MM.1S (cell line): ENCODE data around the gene TOLLIP.
"Not testable (repeated sequence)": the region's sequence is repeated elsewhere in the genome, so short reads cannot be mapped to it uniquely, and the experiment has no call there.

Experiments
- DNase-seq: peaks from one replicate; pipeline ENCODE4 v3.0.0-alpha.2; 2015
- H2AFZ ChIP-seq: fragments of 300-600 bp; sonication (generic); 2 replicates; pipeline ENCODE4 v1.6.0; 2016; ENCODE audit warnings: antibody characterized with exemption, low read length
- H3F3A ChIP-seq: fragments of 300-600 bp; sonication (generic); 2 replicates; pipeline ENCODE4 v1.6.1; 2016; ENCODE audit warnings: mild to moderate bottlenecking, antibody characterized with exemption, low read length, moderate library complexity, mixed read lengths; ENCODE audit not compliant: insufficient read depth
- H3K27ac ChIP-seq: fragments of 300-600 bp; sonication (generic); 2 replicates; pipeline ENCODE4 v1.5.1; 2016; ENCODE audit warnings: mild to moderate bottlenecking, low read length
- H3K27me3 ChIP-seq: fragments of 300-600 bp; sonication (generic); replicated peaks from 2 replicates; pipeline ENCODE4 v1.6.0; 2016; ENCODE audit warnings: low read length; ENCODE audit not compliant: insufficient read depth
- H3K36me3 ChIP-seq: fragments of 300-600 bp; sonication (generic); replicated peaks from 2 replicates; pipeline ENCODE4 v1.6.1; 2016; ENCODE audit warnings: mild to moderate bottlenecking, low read length, mixed read lengths; ENCODE audit not compliant: insufficient read depth
- H3K4me1 ChIP-seq: fragments of 300-600 bp; sonication (generic); 2 replicates; pipeline ENCODE4 v1.6.1; 2016; ENCODE audit warnings: low read length, mixed read lengths
- H3K4me2 ChIP-seq: fragments of 300-600 bp; sonication (generic); 2 replicates; pipeline ENCODE4 v1.6.0; 2016; ENCODE audit warnings: low read depth, low read length
- H3K4me3 ChIP-seq: fragments of 300-600 bp; sonication (generic); 2 replicates; pipeline ENCODE4 v1.5.1; 2016; ENCODE audit warnings: low read length, mixed read lengths
- H3K79me2 ChIP-seq: fragments of 300-600 bp; sonication (generic); 2 replicates; pipeline ENCODE4 v1.6.1; 2016; ENCODE audit warnings: mixed run types, low read length, mixed read lengths
- H3K9ac ChIP-seq: fragments of 300-600 bp; sonication (generic); 2 replicates; pipeline ENCODE4 v1.6.1; 2016; ENCODE audit warnings: low read length, mixed read lengths
- H3K9me2 ChIP-seq: fragments of 300-600 bp; sonication (generic); replicated peaks from 2 replicates; pipeline ENCODE4 v1.6.1; 2016; ENCODE audit warnings: mild to moderate bottlenecking, low read length, mixed read lengths; ENCODE audit not compliant: insufficient read depth
- H3K9me3 ChIP-seq: fragments of 300-600 bp; sonication (generic); replicated peaks from 2 replicates; pipeline ENCODE4 v1.6.1; 2016; ENCODE audit warnings: mild to moderate bottlenecking, low read length, mixed read lengths; ENCODE audit not compliant: insufficient read depth
- H4K20me1 ChIP-seq: fragments of 300-600 bp; sonication (generic); 2 replicates; pipeline ENCODE4 v1.6.1; 2016; ENCODE audit warnings: mild to moderate bottlenecking, low read length, moderate library complexity, mixed read lengths; ENCODE audit not compliant: insufficient read depth
- CTCF ChIP-seq: fragments of 300-600 bp; sonication (generic); IDR thresholded peaks from 2 replicates; pipeline ENCODE4 v1.5.1; 2016; ENCODE audit warnings: antibody characterized with exemption, low read length, mixed read lengths
- EZH2 ChIP-seq: fragments of 300-600 bp; sonication (generic); optimal IDR thresholded peaks from 2 replicates; pipeline ENCODE3; 2017; ENCODE audit warnings: low read depth, mild to moderate bottlenecking, antibody characterized with exemption, low read length, mixed read lengths
- EZH2phosphoT487 ChIP-seq: fragments of 300-600 bp; sonication (generic); IDR thresholded peaks from 2 replicates; pipeline ENCODE4 v1.6.1; 2018; ENCODE audit warnings: antibody characterized with exemption, low read length

Gene TOLLIP

GRCh38 chr11:1264444-1264843 lies 45.0 kb downstream of the TOLLIP start:
- not testable (repeated sequence) for H3K79me2 ChIP-seq, H3K9me2 ChIP-seq, H3K4me3 ChIP-seq, H3F3A ChIP-seq, H3K36me3 ChIP-seq, H2AFZ ChIP-seq, H3K9ac ChIP-seq, H4K20me1 ChIP-seq, H3K9me3 ChIP-seq, H3K27ac ChIP-seq, H3K4me1 ChIP-seq, H3K27me3 ChIP-seq, H3K4me2 ChIP-seq
- DNase-seq, result peak; percentile 66
- peak; percentile 36 for TF ChIP-seq CTCF

- 0 out of 2 replicates have a peak, but pooled peaks cover under 1% of the 10 kb centered on the region for H3K27me3 ChIP-seq
- H3K4me2 ChIP-seq, result peak overlapping the region; percentile 92
- no peaks in the 10 kb centered on the region for H4K20me1 ChIP-seq
- peak overlapping the region; percentile 61 for H2AFZ ChIP-seq
- peaks cover 7% of the 10 kb centered on the region; the same call in 1 of the 2 replicates for H3K4me1 ChIP-seq
- TF ChIP-seq EZH2 (no peak), EZH2phosphoT487 (no peak), CTCF (no peak)
- peak overlapping the region; percentile 66 for H3K4me3 ChIP-seq
- peak overlapping the region; percentile 26; the same call in 1 of the 2 replicates for H3K27ac ChIP-seq
- no peaks in the 10 kb centered on the region for H3K36me3 ChIP-seq
- no peaks in the 10 kb centered on the region for H3K79me2 ChIP-seq
- no peaks in the 10 kb centered on the region for H3K9me3 ChIP-seq
- H3K9me2 ChIP-seq, result no peaks in the 10 kb centered on the region
- H3F3A ChIP-seq, result no peaks in the 10 kb centered on the region
- H3K9ac ChIP-seq, result peak overlapping the region; percentile 33; the same call in 1 of the 2 replicates
- no peak for DNase-seq
Measured at GRCh38 chr11:1263010-1263409, 46.4 kb downstream of the TOLLIP start.

GRCh38 chr11:1262172-1263006 lies 47.0 kb downstream of the TOLLIP start:
- Histone ChIP-seq H3K9me3 (no peaks in the 10 kb centered on the region), H3K27ac (peak overlapping the region; percentile 26; the same call in 1 of the 2 replicates), H3K27me3 (0 out of 2 replicates have a peak, but pooled peaks cover 7% of the 10 kb centered on the region), H2AFZ (peak overlapping the region; percentile 83), H4K20me1 (no peaks in the 10 kb centered on the region), H3K9me2 (no peaks in the 10 kb centered on the region), H3K79me2 (no peaks in the 10 kb centered on the region), H3K4me3 (peak overlapping the region; percentile 66), H3K36me3 (no peaks in the 10 kb centered on the region), H3K9ac (peak overlapping the region; percentile 64), H3F3A (no peaks in the 10 kb centered on the region), H3K4me1 (peaks cover 7% of the 10 kb centered on the region; the same call in 1 of the 2 replicates), H3K4me2 (peak overlapping the region; percentile 92)
- DNase-seq, result peak; percentile 86
- TF ChIP-seq EZH2, result no peak
- TF ChIP-seq EZH2phosphoT487, result no peak
- no peak for TF ChIP-seq CTCF
